KMS-11 (cell line): ENCODE data around the gene TPP2.

Source experiments
- H2AFZ ChIP-seq: fragments of 200-600 bp; sonication (generic); 2 replicates; pipeline ENCODE4 v1.6.1; 2016; ENCODE audit warnings: antibody characterized with exemption, mixed run types, low read depth
- H3K27ac ChIP-seq: fragments of 200-600 bp; sonication (generic); 2 replicates; pipeline ENCODE4 v1.6.1; 2016; ENCODE audit warnings: mild to moderate bottlenecking, mixed run types
- H3K27me3 ChIP-seq: fragments of 200-600 bp; sonication (generic); 2 replicates; pipeline ENCODE4 v1.6.1; 2017; ENCODE audit warnings: mild to moderate bottlenecking, low read depth, mixed run types, moderate library complexity; ENCODE audit not compliant: insufficient read depth
- H3K36me3 ChIP-seq: fragments of 200-600 bp; sonication (generic); 2 replicates; pipeline ENCODE4 v1.6.1; 2017; ENCODE audit warnings: mild to moderate bottlenecking, mixed run types; ENCODE audit not compliant: insufficient read depth
- H3K4me1 ChIP-seq: fragments of 200-600 bp; sonication (generic); 2 replicates; pipeline ENCODE4 v1.6.1; 2016; ENCODE audit warnings: mild to moderate bottlenecking, low read depth, mixed run types; ENCODE audit not compliant: poor library complexity, severe bottlenecking
- H3K4me2 ChIP-seq: fragments of 200-600 bp; sonication (generic); 2 replicates; pipeline ENCODE4 v1.7.0; 2016; ENCODE audit warnings: mild to moderate bottlenecking, mixed run types
- H3K4me3 ChIP-seq: fragments of 200-600 bp; sonication (generic); IDR thresholded peaks from 2 replicates; pipeline ENCODE4 v1.6.1; 2017; ENCODE audit warnings: low read depth, low read length, mixed read lengths; ENCODE audit not compliant: insufficient read depth
- H3K79me2 ChIP-seq: fragments of 200-600 bp; sonication (generic); 2 replicates; pipeline ENCODE4 v1.6.1; 2016; ENCODE audit warnings: low read depth, mixed run types; ENCODE audit not compliant: insufficient read depth
- H3K9ac ChIP-seq: fragments of 200-600 bp; sonication (generic); 2 replicates; pipeline ENCODE4 v1.6.1; 2016; ENCODE audit warnings: mild to moderate bottlenecking, mixed run types
- H4K20me1 ChIP-seq: fragments of 200-600 bp; sonication (generic); 2 replicates; pipeline ENCODE4 v1.6.1; 2016; ENCODE audit warnings: mild to moderate bottlenecking, mixed run types; ENCODE audit not compliant: insufficient read depth
- CTCF ChIP-seq: fragments of 200-600 bp; sonication (generic); conservative IDR thresholded peaks from 2 replicates; pipeline ENCODE4 v1.6.1; 2017; ENCODE audit warnings: low read depth, mild to moderate bottlenecking, antibody characterized with exemption, low read length, moderate library complexity, mixed read lengths

Gene TPP2

GRCh38 chr13:102690883-102691282 lies 94.1 kb downstream of the TPP2 start:
- Histone ChIP-seq H3K4me2 (no peak overlapping the region), H3K27ac (no peak overlapping the region), H3K9ac (no peak overlapping the region), H4K20me1 (no peaks in the 10 kb centered on the region), H3K79me2 (no peaks in the 10 kb centered on the region), H3K4me3 (no peak overlapping the region), H3K27me3 (no peaks in the 10 kb centered on the region), H3K36me3 (no peaks in the 10 kb centered on the region), H2AFZ (no peak overlapping the region), H3K4me1 (no peaks in the 10 kb centered on the region)
- no peak for TF ChIP-seq CTCF

- Histone ChIP-seq H3K27me3 (no peaks in the 10 kb centered on the region), H3K79me2 (no peaks in the 10 kb centered on the region), H3K27ac (no peak overlapping the region), H2AFZ (no peak overlapping the region), H4K20me1 (no peaks in the 10 kb centered on the region), H3K4me2 (no peak overlapping the region), H3K4me3 (no peak overlapping the region), H3K36me3 (no peaks in the 10 kb centered on the region), H3K9ac (no peak overlapping the region), H3K4me1 (no peaks in the 10 kb centered on the region)
- no peak for TF ChIP-seq CTCF
Measured at GRCh38 chr13:102692491-102692826, 95.7 kb downstream of the TPP2 start.

- H3K36me3 ChIP-seq: no peaks in the 10 kb centered on the region
- H3K4me2 ChIP-seq: no peak overlapping the region
- no peak overlapping the region for H3K27ac ChIP-seq
- no peaks in the 10 kb centered on the region for H4K20me1 ChIP-seq
- H3K79me2 ChIP-seq: no peaks in the 10 kb centered on the region
- H3K9ac ChIP-seq: no peak overlapping the region
- TF ChIP-seq CTCF: no peak
- no peak overlapping the region for H2AFZ ChIP-seq
- no peak overlapping the region for H3K4me3 ChIP-seq
- no peaks in the 10 kb centered on the region for H3K27me3 ChIP-seq
- no peaks in the 10 kb centered on the region for H3K4me1 ChIP-seq
Measured at GRCh38 chr13:102693250-102693649, 96.5 kb downstream of the TPP2 start.

GRCh38 chr13:102693776-102694175 lies 97.0 kb downstream of the TPP2 start:
- H3K4me2 ChIP-seq: no peak overlapping the region
- TF ChIP-seq CTCF: no peak
- H3K27me3 ChIP-seq: no peaks in the 10 kb centered on the region
- H2AFZ ChIP-seq: no peak overlapping the region
- H3K36me3 ChIP-seq: no peaks in the 10 kb centered on the region
- H3K9ac ChIP-seq: no peak overlapping the region
- H3K4me1 ChIP-seq: no peaks in the 10 kb centered on the region
- no peaks in the 10 kb centered on the region for H3K79me2 ChIP-seq
- no peak overlapping the region for H3K4me3 ChIP-seq
- no peak overlapping the region for H3K27ac ChIP-seq
- no peaks in the 10 kb centered on the region for H4K20me1 ChIP-seq

- Histone ChIP-seq H3K4me2 (no peak within 1 kb of the TSS), H3K27me3 (no peaks in the 10 kb centered on the region), H3K4me1 (no peaks in the 10 kb centered on the region), H3K4me3 (no peak within 1 kb of the TSS), H3K79me2 (no peaks in the 10 kb centered on the region), H2AFZ (no peak within 1 kb of the TSS), H3K9ac (no peak within 1 kb of the TSS), H3K27ac (no peak within 1 kb of the TSS), H3K36me3 (no peaks in the 10 kb centered on the region), H4K20me1 (no peaks in the 10 kb centered on the region)
- no peak for TF ChIP-seq CTCF
Measured at GRCh38 chr13:102694937-102695336, 98.2 kb downstream of the TPP2 start, which contains the start of gene METTL21C. Gene METTL21C (minus strand): TSS chr13:102695044. CDS start chr13:102694498, 546 bp downstream.
